GM08714 (cell line): Measurements from ENCODE around the gene CEP70.

Source experiments
- H3K4me3 ChIP-seq: fragments of 200-500 bp; sonication (Bioruptor generic); 2 replicates; pipeline ENCODE4 v1.5.1; 2014; ENCODE audit warnings: mild to moderate bottlenecking, low read length, inconsistent platforms
- ZNF274 ChIP-seq: IDR thresholded peaks from 2 replicates; pipeline ENCODE4 v1.6.1; 2012; ENCODE audit warnings: mild to moderate bottlenecking, low read depth, low read length

CEP70 gene

DNA sequence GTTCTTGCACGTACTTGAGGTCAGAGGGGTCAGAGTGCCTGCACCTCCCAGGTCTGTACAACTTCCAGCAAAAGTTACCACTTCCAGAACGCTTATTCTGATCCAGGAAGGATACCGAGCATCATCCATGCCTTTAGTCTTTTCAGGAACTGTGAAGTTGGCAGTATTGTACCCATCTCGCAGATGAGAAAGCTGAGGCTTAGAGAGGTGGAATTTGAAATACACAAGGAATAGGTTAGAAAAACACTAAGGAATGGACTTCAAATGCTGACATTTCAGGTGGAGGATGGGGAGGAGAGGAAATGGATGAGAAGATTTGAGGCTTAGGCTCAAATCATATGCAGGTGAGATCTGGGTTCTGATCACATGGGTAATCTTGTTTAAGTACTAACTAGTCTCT, 148.4 kb downstream of the CEP70 start:
- TF ChIP-seq ZNF274, result no peak
- no peak overlapping the region for H3K4me3 ChIP-seq

DNA sequence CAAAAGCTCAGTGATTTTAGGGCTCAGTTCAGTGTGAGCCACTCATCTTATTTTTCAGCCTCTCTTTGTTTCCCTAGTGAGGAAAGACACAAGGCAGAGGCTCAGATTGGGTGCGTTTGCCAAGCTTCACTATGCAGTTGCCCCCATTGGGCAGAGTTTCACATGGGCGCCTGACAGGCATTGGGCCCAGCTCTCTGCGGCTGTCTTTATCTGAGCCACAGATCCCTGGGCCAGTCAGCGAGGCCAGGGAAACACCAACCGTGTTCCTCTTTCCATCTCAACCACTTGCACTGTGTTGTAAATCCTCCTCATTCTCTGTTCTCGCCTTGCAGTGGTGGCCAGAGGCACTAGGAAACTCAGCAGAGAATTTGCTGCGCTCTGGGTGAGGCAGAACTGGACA, 148.8 kb downstream of the CEP70 start:
- no peak overlapping the region for H3K4me3 ChIP-seq
- TF ChIP-seq ZNF274, result no peak
